ENCODE results near the gene CKS1B.

DNA sequence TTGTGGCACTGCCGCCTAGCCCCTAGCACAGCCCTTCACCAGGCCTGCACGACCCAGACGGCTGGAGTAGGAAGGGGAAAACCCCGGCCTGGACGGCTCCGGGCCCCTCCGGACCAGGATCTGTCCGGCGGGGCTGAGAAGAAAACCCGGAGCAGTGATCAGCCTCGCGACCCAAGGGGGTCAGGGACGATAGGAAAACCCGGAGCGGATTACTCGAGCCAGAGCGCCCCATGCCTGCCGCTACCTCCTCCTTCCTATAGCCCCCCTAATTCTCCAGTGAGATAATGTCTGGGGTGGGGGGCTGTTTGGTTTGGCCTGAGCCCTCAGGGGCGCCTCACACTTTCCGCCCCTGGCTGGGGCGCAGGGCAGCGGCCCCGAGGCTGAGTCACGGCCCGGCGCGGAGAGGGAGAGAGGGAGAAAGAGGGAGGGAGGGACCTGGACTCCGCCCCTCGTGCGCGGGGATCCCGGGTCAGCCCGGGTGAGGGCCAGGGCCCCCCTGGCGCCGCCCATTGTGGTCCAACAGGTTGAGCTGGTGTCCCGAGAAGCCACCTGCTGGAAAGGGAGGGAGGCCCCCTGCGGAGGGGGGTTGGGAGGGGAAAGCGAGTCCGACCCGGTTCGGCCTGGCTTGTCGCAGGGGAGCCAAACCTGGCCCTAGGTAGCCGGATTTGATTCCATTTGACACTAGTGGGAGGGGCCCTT lies 26.4 kb downstream of the CKS1B start:
- TF ChIP-seq, protein P1, sequence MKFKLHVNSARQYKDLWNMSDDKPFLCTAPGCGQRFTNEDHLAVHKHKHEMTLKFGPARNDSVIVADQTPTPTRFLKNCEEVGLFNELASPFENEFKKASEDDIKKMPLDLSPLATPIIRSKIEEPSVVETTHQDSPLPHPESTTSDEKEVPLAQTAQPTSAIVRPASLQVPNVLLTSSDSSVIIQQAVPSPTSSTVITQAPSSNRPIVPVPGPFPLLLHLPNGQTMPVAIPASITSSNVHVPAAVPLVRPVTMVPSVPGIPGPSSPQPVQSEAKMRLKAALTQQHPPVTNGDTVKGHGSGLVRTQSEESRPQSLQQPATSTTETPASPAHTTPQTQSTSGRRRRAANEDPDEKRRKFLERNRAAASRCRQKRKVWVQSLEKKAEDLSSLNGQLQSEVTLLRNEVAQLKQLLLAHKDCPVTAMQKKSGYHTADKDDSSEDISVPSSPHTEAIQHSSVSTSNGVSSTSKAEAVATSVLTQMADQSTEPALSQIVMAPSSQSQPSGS (CRISPR knock-in tag; IDR thresholded peaks at IDR 0.05), result no peak
- no peak for TF ChIP-seq NR3C1 (CRISPR knock-in tag; IDR thresholded peaks at IDR 0.05)
- no peak for TF ChIP-seq RNF219 (CRISPR knock-in tag; IDR thresholded peaks at IDR 0.05)
- TF ChIP-seq, protein P2, sequence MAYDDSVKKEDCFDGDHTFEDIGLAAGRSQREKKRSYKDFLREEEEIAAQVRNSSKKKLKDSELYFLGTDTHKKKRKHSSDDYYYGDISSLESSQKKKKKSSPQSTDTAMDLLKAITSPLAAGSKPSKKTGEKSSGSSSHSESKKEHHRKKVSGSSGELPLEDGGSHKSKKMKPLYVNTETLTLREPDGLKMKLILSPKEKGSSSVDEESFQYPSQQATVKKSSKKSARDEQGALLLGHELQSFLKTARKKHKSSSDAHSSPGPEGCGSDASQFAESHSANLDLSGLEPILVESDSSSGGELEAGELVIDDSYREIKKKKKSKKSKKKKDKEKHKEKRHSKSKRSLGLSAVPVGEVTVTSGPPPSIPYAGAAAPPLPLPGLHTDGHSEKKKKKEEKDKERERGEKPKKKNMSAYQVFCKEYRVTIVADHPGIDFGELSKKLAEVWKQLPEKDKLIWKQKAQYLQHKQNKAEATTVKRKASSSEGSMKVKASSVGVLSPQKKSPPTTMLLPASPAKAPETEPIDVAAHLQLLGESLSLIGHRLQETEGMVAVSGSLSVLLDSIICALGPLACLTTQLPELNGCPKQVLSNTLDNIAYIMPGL (CRISPR knock-in tag; IDR thresholded peaks at IDR 0.05), result no peak
- peak; percentile 77 for TF ChIP-seq JUN (IDR thresholded peaks at IDR 0.05; ENCODE audit: borderline replicate concordance, low read depth, low read length)
- TF ChIP-seq JUN (CRISPR knock-in tag; IDR thresholded peaks at IDR 0.05; ENCODE audit: borderline replicate concordance), result peak; percentile 70; the same call in 1 of the 2 replicates
- no peak for TF ChIP-seq ZNF23 (CRISPR knock-in tag; IDR thresholded peaks at IDR 0.05)
- TF ChIP-seq MNT (conservative IDR thresholded peaks at IDR 0.05), result peak; percentile 89 to 93
- TF ChIP-seq NR4A1 (CRISPR knock-in tag; IDR thresholded peaks at IDR 0.05), result no peak
- TF ChIP-seq NR4A1 (tag; IDR thresholded peaks at IDR 0.05), result peak; percentile 43; the same call in 1 of the 2 replicates
- TF ChIP-seq, protein P3, sequence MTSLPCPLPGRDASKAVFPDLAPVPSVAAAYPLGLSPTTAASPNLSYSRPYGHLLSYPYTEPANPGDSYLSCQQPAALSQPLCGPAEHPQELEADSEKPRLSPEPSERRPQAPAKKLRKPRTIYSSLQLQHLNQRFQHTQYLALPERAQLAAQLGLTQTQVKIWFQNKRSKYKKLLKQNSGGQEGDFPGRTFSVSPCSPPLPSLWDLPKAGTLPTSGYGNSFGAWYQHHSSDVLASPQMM (CRISPR knock-in tag; IDR thresholded peaks at IDR 0.05), result no peak
- no peak for TF ChIP-seq STAT5B (CRISPR knock-in tag; IDR thresholded peaks at IDR 0.05)
- TF ChIP-seq KAT2B (IDR thresholded peaks at IDR 0.05; ENCODE audit: low read depth, low read length), result no peak
- TF ChIP-seq HDAC6 (IDR thresholded peaks at IDR 0.05; ENCODE audit: low read depth, low read length), result 0 out of 2 replicates have a peak, but pooled peaks have one; percentile 17
- TF ChIP-seq, protein P4, sequence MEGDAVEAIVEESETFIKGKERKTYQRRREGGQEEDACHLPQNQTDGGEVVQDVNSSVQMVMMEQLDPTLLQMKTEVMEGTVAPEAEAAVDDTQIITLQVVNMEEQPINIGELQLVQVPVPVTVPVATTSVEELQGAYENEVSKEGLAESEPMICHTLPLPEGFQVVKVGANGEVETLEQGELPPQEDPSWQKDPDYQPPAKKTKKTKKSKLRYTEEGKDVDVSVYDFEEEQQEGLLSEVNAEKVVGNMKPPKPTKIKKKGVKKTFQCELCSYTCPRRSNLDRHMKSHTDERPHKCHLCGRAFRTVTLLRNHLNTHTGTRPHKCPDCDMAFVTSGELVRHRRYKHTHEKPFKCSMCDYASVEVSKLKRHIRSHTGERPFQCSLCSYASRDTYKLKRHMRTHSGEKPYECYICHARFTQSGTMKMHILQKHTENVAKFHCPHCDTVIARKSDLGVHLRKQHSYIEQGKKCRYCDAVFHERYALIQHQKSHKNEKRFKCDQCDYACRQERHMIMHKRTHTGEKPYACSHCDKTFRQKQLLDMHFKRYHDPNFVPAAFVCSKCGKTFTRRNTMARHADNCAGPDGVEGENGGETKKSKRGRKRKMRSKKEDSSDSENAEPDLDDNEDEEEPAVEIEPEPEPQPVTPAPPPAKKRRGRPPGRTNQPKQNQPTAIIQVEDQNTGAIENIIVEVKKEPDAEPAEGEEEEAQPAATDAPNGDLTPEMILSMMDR (IDR thresholded peaks at IDR 0.05 in 2 of 3, conservative IDR thresholded peaks at IDR 0.05 in 1 of 3; ENCODE audit: insufficient read depth in 2 of 3, low read depth in 1 of 3, low read length in 3 of 3), result peak in 1 of 3 experiments; percentile 18; a peak in 3 of 6 replicates
